GM12878 (cell line): ENCODE measurements around the gene TMEM176A. TPM values are rescaled to one million over a fixed set of nuclear protein-coding genes. Genes with fewer than 3 reads are reported as not detected.

Experiments
- ATAC-seq: fragments of 200-7000 bp; cut with Tn5 transposase; 3 replicates; pipeline ENCODE4 v1.9.1; 2020; ENCODE audit warnings: mild to moderate bottlenecking, moderate library complexity
- BruUV-seq: library from RNA; stranded (reverse); fragments of 400-500 nt; replicated peaks from 2 replicates; lab custom pipeline; 2021; lab: Mats Ljungman, UMichigan
- CTCF ChIA-PET: fragments of 300-600 bp; sonication (Branson Sonifier 250); formaldehyde crosslinking; extraction: SDS; loops from one replicate; lab custom pipeline; 2021; ENCODE audit warnings: inconsistent platforms; lab: Yijun Ruan, JAX
- POLR2A ChIA-PET: fragments of 350-600 bp; formaldehyde crosslinking; extraction: SDS; loops from one replicate; lab custom pipeline; 2021; ENCODE audit warnings: inconsistent platforms; lab: Charles Lee
- RAD21 ChIA-PET: fragments of 300-600 bp; sonication (Branson Sonifier 250); formaldehyde crosslinking; loops from one replicate; lab custom pipeline; 2023; ENCODE audit warnings: antibody characterized with exemption; ENCODE audit not compliant: unreplicated experiment; lab: Charles Lee
- SMC1A ChIA-PET: fragments of 300-600 bp; sonication (Branson Sonifier 250); formaldehyde crosslinking; loops from one replicate; lab custom pipeline; 2023; ENCODE audit not compliant: unreplicated experiment, uncharacterized antibody; lab: Charles Lee
- DNase-seq: peaks from one replicate; pipeline ENCODE4 v3.0.0-alpha.2; 2011; ENCODE audit warnings: low read depth, low spot score
- FAIRE-seq: peaks from 3 replicates; lab custom pipeline; 2011; peaks lifted over from hg19 to GRCh38; lab: Jason Lieb, UNC
- H2AFZ ChIP-seq: 2 replicates; pipeline ENCODE4 v1.6.0; 2011; ENCODE audit warnings: low read depth, low read length, control low read depth; ENCODE audit not compliant: control insufficient read depth
- H3K27ac ChIP-seq: 2 replicates; pipeline ENCODE4 v1.5.1; 2011; ENCODE audit warnings: control low read depth; ENCODE audit not compliant: control insufficient read depth, insufficient read depth
- H3K27me3 ChIP-seq, 2 experiments: replicated peaks in 1 of 2; 2 replicates each; pipeline versions ENCODE4 v1.6.0 to v1.6.1; 2011; ENCODE audit warnings: low read length in 1 of 2; ENCODE audit not compliant: control insufficient read depth in 2 of 2, insufficient read depth in 2 of 2
- H3K36me3 ChIP-seq, 2 experiments: 2 replicates each; pipeline ENCODE4 v1.5.1; 2011; ENCODE audit warnings: low read length in 1 of 2; ENCODE audit not compliant: control insufficient read depth in 2 of 2, insufficient read depth in 2 of 2
- H3K4me1 ChIP-seq: 2 replicates; pipeline ENCODE4 v1.6.1; 2011; ENCODE audit warnings: mild to moderate bottlenecking, low read length, moderate library complexity, mixed read lengths; ENCODE audit not compliant: control insufficient read depth, insufficient read depth
- H3K4me2 ChIP-seq: 2 replicates; pipeline ENCODE4 v1.6.0; 2011; ENCODE audit warnings: control low read depth; ENCODE audit not compliant: control insufficient read depth, insufficient read depth
- H3K4me3 ChIP-seq: fragments of 200-600 bp; sonication (generic); 2 replicates; pipeline ENCODE4 v1.5.1; 2016
- H3K79me2 ChIP-seq: 2 replicates; pipeline ENCODE4 v1.6.0; 2011; ENCODE audit warnings: low read length; ENCODE audit not compliant: control insufficient read depth, insufficient read depth
- H3K9ac ChIP-seq: 2 replicates; pipeline ENCODE4 v1.8.0; 2011; ENCODE audit warnings: low read length, control low read depth, mixed read lengths; ENCODE audit not compliant: control insufficient read depth, insufficient read depth
- H3K9me3 ChIP-seq: replicated peaks from 3 replicates; pipeline ENCODE4 v1.5.1; 2011; ENCODE audit warnings: mild to moderate bottlenecking, low read length; ENCODE audit not compliant: control insufficient read depth, insufficient read depth
- H4K20me1 ChIP-seq: 2 replicates; pipeline ENCODE4 v1.6.0; 2011; ENCODE audit not compliant: control insufficient read depth, insufficient read depth
- BACH1 ChIP-seq: fragments of 450-650 bp; IDR thresholded peaks from 2 replicates; pipeline ENCODE4 v1.6.1; 2017; ENCODE audit warnings: mild to moderate bottlenecking, borderline replicate concordance
- BMI1 ChIP-seq: fragments of 450-650 bp; IDR thresholded peaks from 2 replicates; pipeline ENCODE4 v1.6.1; 2016; ENCODE audit warnings: mild to moderate bottlenecking, moderate library complexity, borderline replicate concordance
- CBX3 ChIP-seq: fragments of 200-600 bp; sonication (generic); IDR thresholded peaks from 2 replicates; pipeline ENCODE4 v1.6.1; 2016; ENCODE audit warnings: low read depth, borderline replicate concordance
- E2F4 ChIP-seq: IDR thresholded peaks from 2 replicates; pipeline ENCODE4 v1.6.1; 2012; ENCODE audit warnings: low read depth, low read length, improper control_type of control experiment
- EGR1 ChIP-seq, 2 experiments: IDR thresholded peaks; 1 replicate in 1 of 2; 2 replicates in 1 of 2; pipeline ENCODE4 v1.6.1; 2011 to 2012; ENCODE audit warnings: low read depth in 2 of 2, low read length in 2 of 2, borderline replicate concordance in 1 of 2, mild to moderate bottlenecking in 1 of 2, moderate library complexity in 1 of 2
- GABPA ChIP-seq: IDR thresholded peaks from 2 replicates; pipeline ENCODE4 v1.6.1; 2014; ENCODE audit warnings: antibody characterized with exemption, low read depth, mild to moderate bottlenecking, inconsistent platforms
- HDGF ChIP-seq: fragments of 450-650 bp; IDR thresholded peaks from 2 replicates; pipeline ENCODE4 v1.6.1; 2016; ENCODE audit warnings: antibody characterized with exemption
- MAX ChIP-seq: IDR thresholded peaks from 2 replicates; pipeline ENCODE4 v1.6.1; 2012; ENCODE audit warnings: low read depth, low read length, improper control_type of control experiment
- MEF2B ChIP-seq: fragments of 450-650 bp; IDR thresholded peaks from 2 replicates; pipeline ENCODE4 v1.6.1; 2018; ENCODE audit warnings: mild to moderate bottlenecking, moderate library complexity; ENCODE audit not compliant: partially characterized antibody, poor library complexity, severe bottlenecking
- MYB ChIP-seq: fragments of 150-350 bp; IDR thresholded peaks from 2 replicates; pipeline ENCODE4 v1.6.1; 2014; ENCODE audit warnings: mild to moderate bottlenecking, low read depth, low read length, borderline replicate concordance
- NBN ChIP-seq: fragments of 450-650 bp; IDR thresholded peaks from 2 replicates; pipeline ENCODE4 v1.6.1; 2016
- NFYB ChIP-seq: IDR thresholded peaks from 2 replicates; pipeline ENCODE4 v1.6.1; 2011; ENCODE audit warnings: low read depth, mild to moderate bottlenecking, low read length, improper control_type of control experiment, moderate library complexity; ENCODE audit not compliant: insufficient read depth
- PAX8 ChIP-seq: fragments of 450-650 bp; IDR thresholded peaks from 2 replicates; pipeline ENCODE4 v1.6.1; 2017; ENCODE audit warnings: mild to moderate bottlenecking, moderate library complexity
- RAD21 ChIP-seq: IDR thresholded peaks from 2 replicates; pipeline ENCODE4 v1.6.1; 2011; ENCODE audit warnings: mild to moderate bottlenecking, low read depth, low read length, moderate library complexity; ENCODE audit not compliant: insufficient read depth
- SIN3A ChIP-seq: IDR thresholded peaks from 2 replicates; pipeline ENCODE4 v1.6.1; 2012; ENCODE audit warnings: low read depth, low read length, improper control_type of control experiment
- SMAD5 ChIP-seq: IDR thresholded peaks from 2 replicates; pipeline ENCODE4 v1.6.1; 2016; ENCODE audit warnings: antibody characterized with exemption, low read depth
- SMC3 ChIP-seq: IDR thresholded peaks from 2 replicates; pipeline ENCODE4 v1.6.1; 2011; ENCODE audit warnings: low read length, improper control_type of control experiment, borderline replicate concordance
- SREBF2 ChIP-seq: IDR thresholded peaks from 2 replicates; pipeline ENCODE4 v1.6.1; 2012; ENCODE audit warnings: mild to moderate bottlenecking, low read length
- ZBTB4 ChIP-seq: fragments of 450-650 bp; formaldehyde crosslinking; IDR thresholded peaks from 2 replicates; pipeline ENCODE4 v1.4.0; 2022; ENCODE audit warnings: mild to moderate bottlenecking, moderate library complexity
- WGBS: methylation state at CpG from one replicate; pipeline ENCODE4 v1.1.6; 2016; ENCODE audit warnings: low lambda C conversion rate; ENCODE audit not compliant: insufficient replicate concordance, insufficient coverage; ENCODE audit errors: missing lambda C conversion rate; 5-methylcytosine and 5-hydroxymethylcytosine counted together
- in situ Hi-C: fragments of 300-500 bp; cut with MboI; formaldehyde crosslinking; loops from 9 replicates; pipeline ENCODE4 v1.14.3; 2018; ENCODE audit warnings: mixed read lengths
- intact Hi-C: fragments of 100-400 bp; cut with micrococcal nuclease; formaldehyde crosslinking; loops from one replicate; pipeline ENCODE4 v1.14.2; 2022; ENCODE audit not compliant: unreplicated experiment
- polyA plus RNA-seq, 11 experiments: library from polyadenylated mRNA; depleted of rRNA in 4 of 11; unstranded in 6 of 11; stranded (reverse) in 5 of 11; fragments of >200 nt; fragmentation: Nextera tagmentation in 4 of 11; fragmentation: Illumina TruSeq in 1 of 11; extraction: Ambion mirVana in 4 of 11; extraction: Trizol in 1 of 11; gene quantifications; 1 replicate in 1 of 11; 2 replicates in 10 of 11; pipeline versions ENCODE4 v1.2.1 to v1.2.3, GENCODE V29; 2011 to 2016; ENCODE audit warnings: inconsistent platforms in 2 of 11, missing spikeins in 2 of 11, low read depth in 1 of 11
- total RNA-seq, 4 experiments: library from RNA; depleted of rRNA in 3 of 4; stranded (reverse); fragments of >200 nt in 3 of 4; fragmentation: Illumina TruSeq in 1 of 4; extraction: Trizol in 1 of 4; gene quantifications; 2 replicates each; pipeline versions ENCODE4 v1.2.1 to v1.2.3, GENCODE V29; 2013 to 2021

TMEM176A gene
- total and polyA plus RNA-seq, 10 of the 15 experiments (the other 5 are each of a cell fraction or from before 2014, with no cell fraction given) = not detected

- TF ChIP-seq ZBTB4 (no peak), NBN (no peak)
Measured at GRCh38 chr7:150814328-150815001, 13.9 kb downstream of the TMEM176A start (continued).

GRCh38 chr7:150818971-150819370 lies 18.4 kb downstream of the TMEM176A start:
- H4K20me1 ChIP-seq = no peaks in the 10 kb centered on the region
- TF ChIP-seq SMC3 (no peak), BMI1 (no peak), HDGF (no peak), BACH1 (no peak), CBX3 (no peak), SREBF2 (no peak), RAD21 (no peak), SIN3A (no peak), MEF2B (no peak), NFYB (no peak), MYB (no peak), SMAD5 (no peak), E2F4 (no peak), GABPA (no peak), PAX8 (no peak), MAX (no peak), EGR1 (IDR thresholded peaks at IDR 0.05; ENCODE audit: borderline replicate concordance in 1 of 2, low read depth in 2 of 2, low read length in 2 of 2) (no peak)
- TF ChIP-seq, all 136 proteins: peak for 0
- no peak for ATAC-seq
- SMC1A ChIA-PET = interaction anchor here (0.6 to 2.0 kb wide), 5 partner anchors 8 to 260 kb away, joined by 3 to 11 read pairs (median 3); no protein-coding TSS in a partner anchor
- no peak for DNase-seq
- BruUV-seq = no TSS peak
- Histone ChIP-seq H3K79me2 (no peaks in the 10 kb centered on the region), H3K4me2 (no peak overlapping the region), H3K27ac (no peak overlapping the region), H3K36me3 (no peaks in the 10 kb centered on the region), H3K27me3 (no peaks in the 10 kb centered on the region; a peak in 1 of 4 replicates), H3K4me1 (no peaks in the 10 kb centered on the region), H3K4me3 (no peak overlapping the region), H2AFZ (no peak overlapping the region), H3K9ac (no peak overlapping the region), H3K9me3 (no peaks in the 10 kb centered on the region; the same call in 1 of the 3 replicates)
- CTCF ChIA-PET = interaction anchor here (1.0 kb wide), 1 partner anchor 58 kb away, joined by 3 read pairs; no protein-coding TSS in a partner anchor
- 0% methylated on average over 2 of the region's 2 CpGs for WGBS
- intact Hi-C loops (no loop called here), in situ Hi-C loops (no loop called here)
- POLR2A ChIA-PET = interaction anchor here (0.9 kb wide), 1 partner anchor 16 kb away, joined by 3 read pairs; no protein-coding TSS in a partner anchor
- RAD21 ChIA-PET = interaction anchor here (1.2 kb wide), 1 partner anchor 38 kb away, joined by 3 read pairs; no protein-coding TSS in a partner anchor
- no peak for FAIRE-seq
